HL-60/S4 (cell line): ENCODE results near the gene SNF8.
"Not testable (repeated sequence)": the region's sequence is repeated elsewhere in the genome, so short reads cannot be mapped to it uniquely, and the experiment has no call there.

Source experiments
- in situ Hi-C: fragments of 300-500 bp; cut with MboI; formaldehyde crosslinking; loops from 2 replicates; pipeline ENCODE4 v1.14.3; 2022; ENCODE audit warnings: low sequenced_read_pairs

Gene SNF8

GRCh38 chr17:48944515-48945260 is at the start of gene SNF8:
Gene SNF8, minus strand, starts transcription at chr17:48944842. Its CDS starts 108 bp downstream, at chr17:48944734.
- in situ Hi-C loops, result no loop called here

DNA sequence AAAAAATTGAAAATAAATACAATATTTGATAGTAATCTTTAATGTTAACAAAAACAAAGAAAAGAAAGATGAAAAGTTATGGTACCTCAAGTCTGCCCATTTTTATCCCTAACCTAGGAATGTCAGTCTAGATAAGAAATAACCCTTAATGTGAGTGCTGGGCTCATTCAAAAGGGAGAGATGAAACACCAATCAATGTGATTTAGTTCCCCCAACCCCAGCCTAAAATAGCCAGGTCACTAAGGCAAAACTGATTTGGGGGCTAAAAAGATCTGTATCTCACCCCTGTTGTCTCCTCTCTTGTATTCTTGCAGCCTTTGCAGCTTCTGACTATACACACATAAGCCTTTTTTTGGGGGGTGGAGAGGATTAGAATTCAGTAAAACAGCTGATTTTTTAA is 49.3 kb upstream of the SNF8 start:
- in situ Hi-C loops, result no loop called here

- in situ Hi-C loops, result no loop called here
These were observed 48.7 kb upstream of the SNF8 start for GRCh38 chr17:48993305-48993704.

GRCh38 chr17:48992444-48992843 is 47.8 kb upstream of the SNF8 start:
- in situ Hi-C loops, result no loop called here

DNA sequence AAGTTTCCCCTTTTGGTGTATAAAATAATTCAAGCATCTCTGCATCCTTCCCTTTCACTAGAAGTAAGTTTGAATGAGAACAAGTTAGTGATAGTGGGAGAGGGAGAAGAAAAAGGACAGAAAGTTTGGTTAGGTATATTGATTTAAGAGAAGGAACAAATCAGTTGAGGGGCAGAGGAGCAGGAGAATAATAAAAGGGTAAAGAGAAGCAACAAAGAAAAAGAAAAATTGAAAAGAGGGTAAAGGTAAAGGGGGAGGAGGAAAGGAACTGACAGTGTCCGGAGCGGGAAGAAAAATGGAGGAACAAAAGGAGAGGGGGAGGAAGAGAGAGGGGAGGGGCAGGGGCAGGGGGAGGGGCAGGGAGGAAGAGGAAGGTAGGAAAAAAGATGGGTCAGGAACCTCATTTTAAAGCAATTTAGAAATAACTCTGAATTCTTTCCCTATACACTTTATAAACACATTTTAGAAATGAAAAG is 46.3 kb upstream of the SNF8 start:
- in situ Hi-C loops, result no loop called here

DNA sequence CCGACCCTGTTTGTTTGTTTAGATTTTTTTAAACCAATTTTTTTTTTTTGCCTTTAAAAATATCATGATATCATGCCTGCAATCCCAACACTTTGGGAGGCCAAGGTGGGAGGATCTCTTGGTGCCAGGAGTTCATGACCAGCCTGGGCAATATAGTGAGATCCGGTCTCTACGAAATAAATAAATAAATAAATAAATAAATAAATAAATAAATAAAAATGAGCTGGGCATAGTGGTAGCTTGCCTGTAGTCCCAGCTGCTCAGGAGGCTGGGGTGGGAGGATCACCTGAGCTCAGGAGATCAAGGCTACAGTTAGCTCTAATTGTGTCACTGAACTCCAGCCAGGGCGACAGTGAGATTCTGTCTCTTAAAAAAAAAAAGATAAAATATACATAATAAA is 44.5 kb upstream of the SNF8 start:
- in situ Hi-C loops, result no loop called here

- in situ Hi-C loops, result no loop called here
These were observed 41.0 kb upstream of the SNF8 start for GRCh38 chr17:48985436-48986245.

GRCh38 chr17:48981927-48982539 is 37.4 kb upstream of the SNF8 start:
- in situ Hi-C loops, result no loop called here

DNA sequence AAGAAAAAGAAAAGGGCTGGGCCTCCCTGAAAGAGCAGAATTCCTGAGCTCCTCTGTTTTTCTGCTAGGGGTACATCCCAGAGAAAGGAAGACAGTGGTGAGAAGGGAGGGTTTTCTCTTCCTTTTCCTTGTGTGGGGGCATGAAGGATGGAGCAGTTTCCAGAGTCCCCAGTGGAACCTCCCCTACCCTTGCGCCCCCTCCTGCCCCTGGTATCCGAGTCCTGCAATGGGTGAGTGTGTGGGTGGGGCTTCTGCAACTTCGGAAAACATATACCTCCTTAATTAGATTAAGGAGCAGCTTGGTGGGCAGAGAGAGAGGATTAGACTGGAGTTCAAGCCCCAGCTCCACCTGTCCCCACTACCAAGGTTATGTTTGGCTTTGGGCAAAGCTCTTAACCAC is 29.2 kb upstream of the SNF8 start:
- in situ Hi-C loops, result no loop called here

DNA sequence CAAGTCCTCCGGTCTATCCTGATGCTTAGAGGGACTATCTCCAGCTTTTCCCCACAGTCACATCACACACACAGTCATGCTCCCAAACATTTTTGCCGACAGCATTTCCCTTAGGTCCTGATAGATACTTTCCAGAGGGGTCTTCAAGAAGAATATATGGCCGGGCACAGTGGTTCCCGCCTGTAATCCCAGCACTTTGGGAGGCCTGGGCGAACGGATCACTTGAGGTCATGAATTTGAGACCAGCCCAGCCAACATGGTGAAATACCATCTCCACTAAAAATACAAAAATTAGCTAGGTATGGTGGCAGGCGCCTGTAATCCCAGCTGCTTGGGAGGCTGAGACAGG is 28.1 kb upstream of the SNF8 start:
- in situ Hi-C loops, result no loop called here

DNA sequence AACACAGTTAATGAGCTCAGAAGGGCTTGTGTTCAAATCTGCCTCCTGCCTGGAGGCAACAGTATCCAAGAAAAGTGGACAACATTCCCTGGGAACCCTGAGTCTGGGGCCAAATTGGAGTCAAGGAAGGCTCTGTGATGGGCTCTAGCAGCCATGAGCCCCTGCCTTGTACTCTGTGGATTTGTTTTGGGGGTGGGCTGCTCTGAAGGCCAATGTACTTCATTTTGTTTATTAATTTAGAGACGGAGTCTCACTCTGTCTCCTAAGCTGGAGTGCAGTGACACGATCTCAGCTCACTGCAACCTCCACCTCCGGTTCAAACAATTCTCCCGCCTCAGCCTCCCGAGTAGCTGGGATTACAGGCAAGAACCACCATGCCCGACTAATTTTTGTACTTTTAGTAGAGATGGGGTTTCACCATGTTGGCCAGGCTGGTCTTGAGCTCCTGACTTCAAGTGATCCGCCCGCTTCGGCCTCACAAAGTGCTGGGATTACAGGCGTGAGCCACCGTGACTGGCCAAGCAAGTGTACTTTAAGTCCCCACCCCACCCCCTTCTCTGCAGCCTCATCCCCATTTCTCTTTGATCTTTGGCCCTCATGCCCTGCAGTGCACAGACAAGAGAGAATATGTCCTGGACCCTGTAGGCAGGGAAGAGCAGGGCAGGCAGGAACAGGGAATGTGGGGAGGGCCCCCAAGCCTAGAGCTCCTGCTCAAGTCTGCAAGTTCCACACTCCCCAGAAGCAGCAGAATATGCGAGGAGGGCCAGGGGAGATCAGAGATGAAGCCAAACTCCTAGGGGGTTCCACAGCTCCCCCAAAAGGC is 26.4 kb upstream of the SNF8 start:
- in situ Hi-C loops, result no loop called here

- in situ Hi-C loops, result no loop called here
These were observed 25.6 kb upstream of the SNF8 start for GRCh38 chr17:48970224-48970623.

GRCh38 chr17:48961516-48962233 is 17.0 kb upstream of the SNF8 start:
- in situ Hi-C loops, result no loop called here

- in situ Hi-C loops, result no loop called here
These were observed 16.3 kb upstream of the SNF8 start for GRCh38 chr17:48960834-48961515.

DNA sequence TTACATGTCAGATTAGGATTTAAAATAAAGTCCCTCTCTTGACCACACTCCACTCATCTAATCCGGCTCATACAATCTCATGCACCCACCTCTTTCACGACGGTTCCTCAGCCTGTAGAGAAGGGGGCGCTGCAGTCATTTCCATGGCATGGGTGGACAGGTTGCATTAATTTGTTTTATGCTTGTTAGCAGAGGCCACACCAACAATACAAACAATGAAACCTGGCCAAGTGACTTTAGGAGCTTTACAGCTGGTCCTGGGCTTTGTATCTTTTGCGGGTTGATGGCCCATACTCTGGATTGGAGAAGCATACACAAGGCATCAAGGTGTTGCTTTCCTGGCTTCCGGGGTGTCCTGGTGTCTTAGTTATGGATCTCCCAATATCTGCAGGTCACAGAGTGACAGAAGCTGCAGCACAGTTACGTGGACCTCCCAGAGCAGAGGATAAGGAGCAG is 9.7 kb upstream of the SNF8 start:
- in situ Hi-C loops, result loop anchor here (10.0 kb wide), 1 partner anchor 80 kb away; no protein-coding TSS in a partner anchor

- in situ Hi-C loops, result loop anchor here (10.0 kb wide), 1 partner anchor 82 kb away; no protein-coding TSS in a partner anchor
These were observed 8.3 kb upstream of the SNF8 start for GRCh38 chr17:48952904-48953303.

DNA sequence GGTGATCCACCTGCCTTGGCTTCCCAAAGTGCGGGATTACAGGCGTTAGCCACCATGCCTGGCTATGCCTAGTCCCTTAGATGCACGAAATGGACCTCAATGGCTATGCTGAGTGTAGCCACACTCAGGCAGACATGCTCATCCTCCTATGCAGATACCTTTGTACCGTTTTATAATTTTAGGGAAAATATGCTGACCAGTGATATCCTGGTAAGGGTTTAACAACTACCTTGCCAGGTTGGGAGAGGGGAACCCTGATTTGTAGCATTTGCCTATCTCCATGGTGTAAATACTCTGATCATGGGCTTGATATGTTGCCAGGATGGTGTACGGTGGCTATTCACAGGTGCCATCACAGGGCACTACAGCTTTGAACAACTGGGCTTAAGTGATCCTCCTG is 6.9 kb upstream of the SNF8 start:
- in situ Hi-C loops, result loop anchor here (10.0 kb wide), 1 partner anchor 83 kb away; no protein-coding TSS in a partner anchor

- in situ Hi-C loops, result not testable (repeated sequence)
These were observed 614 bp upstream of the SNF8 start for GRCh38 chr17:48945261-48945651.

DNA sequence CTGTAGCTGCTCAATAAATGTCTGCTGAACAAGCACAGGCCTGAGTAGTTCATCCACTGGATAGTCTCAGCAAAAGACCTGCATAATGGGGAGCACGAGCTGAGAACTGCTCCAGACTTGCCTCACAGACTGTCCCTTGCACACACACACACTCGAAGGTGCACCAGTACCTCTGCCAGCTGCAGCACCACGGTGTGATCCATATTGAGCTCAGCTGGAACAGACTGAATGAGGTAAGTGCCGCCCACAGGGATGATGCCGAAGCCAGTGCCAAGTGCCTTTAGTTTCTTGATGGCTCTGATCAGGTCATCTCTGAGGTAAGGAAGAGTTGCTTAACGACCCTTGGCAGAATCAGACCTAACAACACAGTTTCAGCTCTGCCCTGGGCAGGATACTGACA is 11.6 kb downstream of the SNF8 start:
- in situ Hi-C loops, result no loop called here
